ENCODE results near the gene EVA1C.
"Not testable (repeated sequence)": the region's sequence is repeated elsewhere in the genome, so short reads cannot be mapped to it uniquely, and the experiment has no call there.

DNA sequence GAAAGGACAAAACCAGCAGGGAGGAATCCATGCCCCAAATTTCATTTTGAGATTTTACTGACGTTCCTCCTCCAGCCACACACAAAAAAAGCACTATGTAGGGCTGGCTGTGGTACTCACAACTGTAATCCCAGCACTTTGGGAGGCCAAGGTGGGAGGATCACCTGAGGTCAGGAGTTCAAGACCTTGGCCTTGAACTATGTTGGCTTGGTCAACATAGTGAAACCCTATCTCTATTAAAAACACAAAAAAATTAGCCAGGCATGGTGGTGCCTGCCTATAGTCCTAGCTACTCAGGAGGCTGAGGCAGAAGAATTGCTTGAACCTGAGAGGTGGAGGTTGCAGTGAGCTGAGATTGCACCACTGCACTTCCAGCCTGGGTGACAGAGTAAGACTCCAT, 43.5 kb upstream of the EVA1C start:
- TF ChIP-seq, protein P1, sequence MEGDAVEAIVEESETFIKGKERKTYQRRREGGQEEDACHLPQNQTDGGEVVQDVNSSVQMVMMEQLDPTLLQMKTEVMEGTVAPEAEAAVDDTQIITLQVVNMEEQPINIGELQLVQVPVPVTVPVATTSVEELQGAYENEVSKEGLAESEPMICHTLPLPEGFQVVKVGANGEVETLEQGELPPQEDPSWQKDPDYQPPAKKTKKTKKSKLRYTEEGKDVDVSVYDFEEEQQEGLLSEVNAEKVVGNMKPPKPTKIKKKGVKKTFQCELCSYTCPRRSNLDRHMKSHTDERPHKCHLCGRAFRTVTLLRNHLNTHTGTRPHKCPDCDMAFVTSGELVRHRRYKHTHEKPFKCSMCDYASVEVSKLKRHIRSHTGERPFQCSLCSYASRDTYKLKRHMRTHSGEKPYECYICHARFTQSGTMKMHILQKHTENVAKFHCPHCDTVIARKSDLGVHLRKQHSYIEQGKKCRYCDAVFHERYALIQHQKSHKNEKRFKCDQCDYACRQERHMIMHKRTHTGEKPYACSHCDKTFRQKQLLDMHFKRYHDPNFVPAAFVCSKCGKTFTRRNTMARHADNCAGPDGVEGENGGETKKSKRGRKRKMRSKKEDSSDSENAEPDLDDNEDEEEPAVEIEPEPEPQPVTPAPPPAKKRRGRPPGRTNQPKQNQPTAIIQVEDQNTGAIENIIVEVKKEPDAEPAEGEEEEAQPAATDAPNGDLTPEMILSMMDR (IDR thresholded peaks at IDR 0.05; ENCODE audit: poor library complexity, severe bottlenecking) = not testable (repeated sequence)
- TF ChIP-seq SMC3 (conservative IDR thresholded peaks at IDR 0.05; ENCODE audit: poor library complexity); TAF1 (IDR thresholded peaks at IDR 0.05; ENCODE audit: low read depth); EZH2 (IDR thresholded peaks at IDR 0.05; ENCODE audit: borderline replicate concordance, insufficient read depth, low read length, poor library complexity, severe bottlenecking); MXI1 (conservative IDR thresholded peaks at IDR 0.05; ENCODE audit: poor library complexity, severe bottlenecking); RAD21 (conservative IDR thresholded peaks at IDR 0.05); POLR2AphosphoS5 (IDR thresholded peaks at IDR 0.05): not testable (repeated sequence)
- TF ChIP-seq, protein P2, sequence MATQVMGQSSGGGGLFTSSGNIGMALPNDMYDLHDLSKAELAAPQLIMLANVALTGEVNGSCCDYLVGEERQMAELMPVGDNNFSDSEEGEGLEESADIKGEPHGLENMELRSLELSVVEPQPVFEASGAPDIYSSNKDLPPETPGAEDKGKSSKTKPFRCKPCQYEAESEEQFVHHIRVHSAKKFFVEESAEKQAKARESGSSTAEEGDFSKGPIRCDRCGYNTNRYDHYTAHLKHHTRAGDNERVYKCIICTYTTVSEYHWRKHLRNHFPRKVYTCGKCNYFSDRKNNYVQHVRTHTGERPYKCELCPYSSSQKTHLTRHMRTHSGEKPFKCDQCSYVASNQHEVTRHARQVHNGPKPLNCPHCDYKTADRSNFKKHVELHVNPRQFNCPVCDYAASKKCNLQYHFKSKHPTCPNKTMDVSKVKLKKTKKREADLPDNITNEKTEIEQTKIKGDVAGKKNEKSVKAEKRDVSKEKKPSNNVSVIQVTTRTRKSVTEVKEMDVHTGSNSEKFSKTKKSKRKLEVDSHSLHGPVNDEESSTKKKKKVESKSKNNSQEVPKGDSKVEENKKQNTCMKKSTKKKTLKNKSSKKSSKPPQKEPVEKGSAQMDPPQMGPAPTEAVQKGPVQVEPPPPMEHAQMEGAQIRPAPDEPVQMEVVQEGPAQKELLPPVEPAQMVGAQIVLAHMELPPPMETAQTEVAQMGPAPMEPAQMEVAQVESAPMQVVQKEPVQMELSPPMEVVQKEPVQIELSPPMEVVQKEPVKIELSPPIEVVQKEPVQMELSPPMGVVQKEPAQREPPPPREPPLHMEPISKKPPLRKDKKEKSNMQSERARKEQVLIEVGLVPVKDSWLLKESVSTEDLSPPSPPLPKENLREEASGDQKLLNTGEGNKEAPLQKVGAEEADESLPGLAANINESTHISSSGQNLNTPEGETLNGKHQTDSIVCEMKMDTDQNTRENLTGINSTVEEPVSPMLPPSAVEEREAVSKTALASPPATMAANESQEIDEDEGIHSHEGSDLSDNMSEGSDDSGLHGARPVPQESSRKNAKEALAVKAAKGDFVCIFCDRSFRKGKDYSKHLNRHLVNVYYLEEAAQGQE (IDR thresholded peaks at IDR 0.05; ENCODE audit: borderline replicate concordance) = not testable (repeated sequence)
